GM23338 (cell line): Measurements from ENCODE around the gene PCDH12. TPM values are rescaled to one million over a fixed set of nuclear protein-coding genes. Genes with fewer than 3 reads are reported as not detected.

Experiments
- ATAC-seq: fragments of 200-7000 bp; cut with Tn5 transposase; 3 replicates; pipeline ENCODE4 v1.9.1; 2020
- DNase-seq: peaks from one replicate; pipeline ENCODE4 v3.0.0-alpha.2; 2015; ENCODE audit warnings: low spot score
- H2AFZ ChIP-seq: fragments of 200-600 bp; sonication (generic); 2 replicates; pipeline ENCODE4 v1.8.0; 2016; ENCODE audit warnings: antibody characterized with exemption, mild to moderate bottlenecking, moderate library complexity
- H3F3A ChIP-seq: fragments of 200-600 bp; sonication (generic); replicated peaks from 2 replicates; pipeline ENCODE4 v1.8.0; 2017; ENCODE audit warnings: antibody characterized with exemption, mixed run types, low read depth
- H3K27ac ChIP-seq: fragments of 200-600 bp; sonication (generic); 2 replicates; pipeline ENCODE4 v1.6.1; 2016; ENCODE audit warnings: low read depth
- H3K27me3 ChIP-seq: fragments of 200-600 bp; sonication (generic); 2 replicates; pipeline ENCODE4 v1.8.0; 2016; ENCODE audit warnings: mild to moderate bottlenecking, mixed run types, moderate library complexity; ENCODE audit not compliant: insufficient read depth
- H3K36me3 ChIP-seq: fragments of 200-600 bp; sonication (generic); 2 replicates; pipeline ENCODE4 v1.8.0; 2016; ENCODE audit warnings: mild to moderate bottlenecking; ENCODE audit not compliant: insufficient read depth
- H3K4me1 ChIP-seq: fragments of 200-600 bp; sonication (generic); 2 replicates; pipeline ENCODE4 v1.8.0; 2016; ENCODE audit warnings: mild to moderate bottlenecking, moderate library complexity; ENCODE audit not compliant: insufficient read depth
- H3K4me2 ChIP-seq: fragments of 200-600 bp; sonication (generic); 2 replicates; pipeline ENCODE4 v1.7.1; 2017; ENCODE audit warnings: mixed run types
- H3K4me3 ChIP-seq: fragments of 200-600 bp; sonication (generic); 2 replicates; pipeline ENCODE4 v1.6.1; 2016; ENCODE audit warnings: mixed run types
- H3K79me2 ChIP-seq: fragments of 200-600 bp; sonication (generic); replicated peaks from 2 replicates; pipeline ENCODE4 v1.8.0; 2017; ENCODE audit warnings: mild to moderate bottlenecking; ENCODE audit not compliant: insufficient read depth
- H3K9me2 ChIP-seq: fragments of 200-600 bp; sonication (generic); 2 replicates; pipeline ENCODE4 v1.8.0; 2017; ENCODE audit not compliant: insufficient read depth
- H4K20me1 ChIP-seq: fragments of 200-600 bp; sonication (generic); replicated peaks from 2 replicates; pipeline ENCODE4 v1.8.0; 2017; ENCODE audit warnings: mild to moderate bottlenecking; ENCODE audit not compliant: insufficient read depth
- H3K27ac Mint-ChIP-seq: 2 replicates; pipeline ENCODE4 v1.8.0; 2020; ENCODE audit warnings: inconsistent platforms, mild to moderate bottlenecking, moderate library complexity, mixed read lengths
- H3K27me3 Mint-ChIP-seq: 3 replicates; pipeline ENCODE4 v1.8.0; 2022; ENCODE audit warnings: low read depth, mild to moderate bottlenecking, moderate library complexity, mixed read lengths, inconsistent platforms; ENCODE audit not compliant: insufficient read depth, poor library complexity
- H3K36me3 Mint-ChIP-seq: 3 replicates; pipeline ENCODE4 v1.8.0; 2021; ENCODE audit warnings: low read depth, mild to moderate bottlenecking, inconsistent platforms, moderate library complexity, mixed read lengths
- H3K4me1 Mint-ChIP-seq: 3 replicates; pipeline ENCODE4 v1.8.0; 2020; ENCODE audit warnings: mild to moderate bottlenecking, inconsistent platforms, mixed read lengths
- H3K4me3 Mint-ChIP-seq: 3 replicates; pipeline ENCODE4 v1.8.0; 2021; ENCODE audit warnings: moderate library complexity, mild to moderate bottlenecking, inconsistent platforms, mixed read lengths
- H3K9me3 Mint-ChIP-seq: 3 replicates; pipeline ENCODE4 v1.8.0; 2020; ENCODE audit warnings: moderate library complexity, mild to moderate bottlenecking, inconsistent platforms, mixed read lengths
- CTCF ChIP-seq, 2 experiments: fragments of 200-600 bp in 1 of 2; sonication (generic) in 1 of 2; conservative IDR thresholded peaks; 2 replicates each; pipeline versions ENCODE4 v1.5.1 to v1.6.1; 2016 to 2017; ENCODE audit warnings: antibody characterized with exemption in 2 of 2, low read depth in 2 of 2, mild to moderate bottlenecking in 2 of 2, moderate library complexity in 1 of 2
- ETS1 ChIP-seq: IDR thresholded peaks from 2 replicates; pipeline ENCODE4 v1.6.1; 2016; ENCODE audit warnings: antibody characterized with exemption
- JUNB ChIP-seq: IDR thresholded peaks from one replicate; pipeline ENCODE4 v1.6.1; 2016; ENCODE audit warnings: antibody characterized with exemption; ENCODE audit not compliant: unreplicated experiment
- POLR2AphosphoS5 ChIP-seq: IDR thresholded peaks from 2 replicates; pipeline ENCODE4 v1.6.1; 2016; ENCODE audit warnings: antibody characterized with exemption, low read depth
- REST ChIP-seq: IDR thresholded peaks from one replicate; pipeline ENCODE4 v1.6.1; 2018; ENCODE audit warnings: antibody characterized with exemption; ENCODE audit not compliant: unreplicated experiment
- ZNF331 ChIP-seq: fragments of 250-450 bp; sonication (Bioruptor Pico); IDR thresholded peaks from 2 replicates; pipeline ENCODE4 v1.5.0; 2020; ENCODE audit warnings: low read depth, mild to moderate bottlenecking, moderate library complexity
- ZNF462 ChIP-seq: fragments of 250-450 bp; sonication (Bioruptor Pico); IDR thresholded peaks from 2 replicates; pipeline ENCODE4 v1.5.0; 2020; ENCODE audit warnings: mild to moderate bottlenecking, moderate library complexity
- polyA plus RNA-seq: library from polyadenylated mRNA; unstranded; fragments of >200 nt; fragmentation: Nextera tagmentation; extraction: Ambion mirVana; gene quantifications from 2 replicates; pipeline ENCODE4 v1.2.1, GENCODE V29; 2016
- total RNA-seq: library from RNA; depleted of rRNA; stranded (reverse); fragments of >200 nt; shearing (Covaris generic); gene quantifications from 2 replicates; pipeline ENCODE4 v1.2.3, GENCODE V29; 2014

Gene PCDH12
- total and polyA plus RNA-seq, 2 experiments from 2014 or later: 0.14 to 0.29 TPM

GRCh38 chr5:141968914-141969608, 11.1 kb upstream of the PCDH12 start, which contains the start of gene RNF14:
TSS of gene RNF14 (plus strand) at chr5:141969105. CDS start at chr5:141973589, 4,484 bp downstream.
- Mint-ChIP-seq H3K9me3 (no peaks in the 10 kb centered on the region), H3K36me3 (peaks cover 9% of the 10 kb centered on the region), H3K4me1 (peaks cover 19% of the 10 kb centered on the region; the same call in 2 of the 3 replicates), H3K4me3 (peak within 1 kb of the TSS; percentile 85), H3K27me3 (peaks cover 8% of the 10 kb centered on the region), H3K27ac (peak within 1 kb of the TSS; percentile 87)
- no peaks in the 10 kb centered on the region for H3K9me2 ChIP-seq
- peak; percentile 98 for DNase-seq
- no peaks in the 10 kb centered on the region; the same call in 1 of the 2 replicates for H3K79me2 ChIP-seq
- peaks cover 16% of the 10 kb centered on the region for H3K4me1 ChIP-seq
- TF ChIP-seq ZNF331 (no peak), REST (no peak), CTCF (conservative IDR thresholded peaks at IDR 0.05; ENCODE audit: low read depth in 2 of 2) (peak; percentile 64 to 84), POLR2AphosphoS5 (peak; percentile 92), ETS1 (peak; percentile 25; the same call in 1 of the 2 replicates), ZNF462 (CRISPR knock-in tag) (no peak), JUNB (no peak)
- peak within 1 kb of the TSS; percentile 98 for H2AFZ ChIP-seq
- H4K20me1 ChIP-seq: no peaks in the 10 kb centered on the region
- peak within 1 kb of the TSS; percentile 80 for H3K4me2 ChIP-seq
- peak; percentile 96 for ATAC-seq
- 0 out of 2 replicates have a peak, but pooled peaks cover 4% of the 10 kb centered on the region for H3K36me3 ChIP-seq
- peak within 1 kb of the TSS; percentile 86 for H3K27ac ChIP-seq
- no peaks in the 10 kb centered on the region for H3K27me3 ChIP-seq
- H3K4me3 ChIP-seq: peak within 1 kb of the TSS; percentile 61
- H3F3A ChIP-seq: peaks cover 13% of the 10 kb centered on the region
